Measurements from ENCODE around the gene HSP90B1.

Gene HSP90B1

DNA sequence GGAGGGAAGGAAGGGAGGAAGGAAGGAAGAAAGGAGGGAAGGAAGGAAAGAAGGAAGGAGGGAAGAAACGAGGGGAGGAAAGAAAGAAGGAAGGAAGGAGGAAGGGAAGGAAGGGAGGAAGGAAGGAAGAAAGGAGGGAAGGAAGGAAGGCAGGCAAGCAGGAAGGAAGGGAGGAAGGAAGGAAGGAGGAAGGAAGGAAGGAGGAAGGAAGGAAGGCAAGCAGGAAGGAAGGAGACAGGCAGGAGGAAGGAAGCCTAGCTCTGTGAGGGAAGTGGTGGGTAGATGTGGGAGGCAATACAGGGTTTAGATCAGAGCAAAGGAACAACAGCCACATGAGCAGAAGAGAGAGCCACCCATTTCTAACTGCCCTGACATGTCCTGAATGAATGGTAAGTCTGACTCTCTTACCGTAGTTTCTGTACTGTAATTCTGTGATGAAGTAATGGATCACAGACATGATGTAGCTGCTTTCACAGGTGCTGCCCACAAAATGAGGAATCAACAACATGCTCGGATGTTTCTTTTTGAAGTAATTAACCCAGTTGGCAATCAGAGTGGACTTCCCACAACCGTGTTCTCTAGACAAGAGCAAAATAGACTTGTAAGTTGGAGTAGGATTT, 24.4 kb upstream of the HSP90B1 start:
- Mint-ChIP-seq H3K36me3 (ENCODE audit: low read depth) (no peaks in the 10 kb centered on the region), H3K9me3 (no peaks in the 10 kb centered on the region), H3K4me1 (no peaks in the 10 kb centered on the region), H3K4me3 (no peak overlapping the region), H3K27me3 (ENCODE audit: low read depth, poor library complexity) (peaks cover 30% of the 10 kb centered on the region), H3K27ac (no peak overlapping the region)
- TF ChIP-seq, protein P1, sequence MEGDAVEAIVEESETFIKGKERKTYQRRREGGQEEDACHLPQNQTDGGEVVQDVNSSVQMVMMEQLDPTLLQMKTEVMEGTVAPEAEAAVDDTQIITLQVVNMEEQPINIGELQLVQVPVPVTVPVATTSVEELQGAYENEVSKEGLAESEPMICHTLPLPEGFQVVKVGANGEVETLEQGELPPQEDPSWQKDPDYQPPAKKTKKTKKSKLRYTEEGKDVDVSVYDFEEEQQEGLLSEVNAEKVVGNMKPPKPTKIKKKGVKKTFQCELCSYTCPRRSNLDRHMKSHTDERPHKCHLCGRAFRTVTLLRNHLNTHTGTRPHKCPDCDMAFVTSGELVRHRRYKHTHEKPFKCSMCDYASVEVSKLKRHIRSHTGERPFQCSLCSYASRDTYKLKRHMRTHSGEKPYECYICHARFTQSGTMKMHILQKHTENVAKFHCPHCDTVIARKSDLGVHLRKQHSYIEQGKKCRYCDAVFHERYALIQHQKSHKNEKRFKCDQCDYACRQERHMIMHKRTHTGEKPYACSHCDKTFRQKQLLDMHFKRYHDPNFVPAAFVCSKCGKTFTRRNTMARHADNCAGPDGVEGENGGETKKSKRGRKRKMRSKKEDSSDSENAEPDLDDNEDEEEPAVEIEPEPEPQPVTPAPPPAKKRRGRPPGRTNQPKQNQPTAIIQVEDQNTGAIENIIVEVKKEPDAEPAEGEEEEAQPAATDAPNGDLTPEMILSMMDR (IDR thresholded peaks at IDR 0.05): no peak
- DNase-seq: no peak

DNA sequence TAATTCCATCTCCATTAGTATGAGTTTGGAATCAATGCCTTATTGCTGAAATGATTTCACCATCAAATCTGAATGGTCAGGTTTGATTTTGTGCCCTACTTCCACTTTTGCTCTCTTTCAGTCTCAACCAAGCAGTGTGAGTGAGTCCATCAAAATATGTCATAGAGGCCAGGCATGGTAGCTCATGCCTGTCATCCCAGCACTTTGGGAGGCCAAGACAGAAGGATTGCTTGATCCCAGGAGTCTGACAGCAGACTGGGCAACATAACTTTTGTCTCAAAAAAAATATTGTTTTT, 22.0 kb upstream of the HSP90B1 start:
- Mint-ChIP-seq H3K27ac (no peak overlapping the region), H3K9me3 (no peaks in the 10 kb centered on the region), H3K36me3 (ENCODE audit: low read depth) (no peaks in the 10 kb centered on the region), H3K4me3 (no peak overlapping the region), H3K4me1 (no peaks in the 10 kb centered on the region), H3K27me3 (ENCODE audit: low read depth, poor library complexity) (peaks cover 22% of the 10 kb centered on the region)
- TF ChIP-seq, protein P1 (IDR thresholded peaks at IDR 0.05): no peak
- DNase-seq: no peak

DNA sequence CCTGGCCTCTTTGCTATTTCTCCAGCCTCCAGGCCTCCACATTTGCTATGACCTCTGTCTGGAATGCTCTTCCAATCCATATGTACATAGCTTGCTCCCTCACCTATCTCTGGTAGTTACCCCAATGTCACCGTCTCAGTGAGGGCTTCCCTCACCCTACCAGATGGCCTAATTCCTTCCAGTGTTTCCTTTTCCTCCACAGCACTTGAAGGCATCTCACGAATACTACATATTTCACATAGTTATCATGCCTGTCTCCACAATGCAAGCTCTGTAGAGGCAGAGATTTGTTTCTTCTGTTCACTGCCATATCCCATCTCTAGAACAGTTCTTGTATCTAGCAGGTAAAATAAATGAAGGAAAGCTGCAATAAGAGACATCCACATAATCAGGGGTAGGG, 21.3 kb upstream of the HSP90B1 start:
- H3K4me3 Mint-ChIP-seq: no peak overlapping the region
- H3K27ac Mint-ChIP-seq: no peak overlapping the region
- TF ChIP-seq, protein P1 (IDR thresholded peaks at IDR 0.05): no peak
- peaks cover 16% of the 10 kb centered on the region for H3K27me3 Mint-ChIP-seq (ENCODE audit: low read depth, poor library complexity)
- no peaks in the 10 kb centered on the region for H3K36me3 Mint-ChIP-seq (ENCODE audit: low read depth)
- DNase-seq: no peak
- no peaks in the 10 kb centered on the region for H3K4me1 Mint-ChIP-seq
- H3K9me3 Mint-ChIP-seq: no peaks in the 10 kb centered on the region

DNA sequence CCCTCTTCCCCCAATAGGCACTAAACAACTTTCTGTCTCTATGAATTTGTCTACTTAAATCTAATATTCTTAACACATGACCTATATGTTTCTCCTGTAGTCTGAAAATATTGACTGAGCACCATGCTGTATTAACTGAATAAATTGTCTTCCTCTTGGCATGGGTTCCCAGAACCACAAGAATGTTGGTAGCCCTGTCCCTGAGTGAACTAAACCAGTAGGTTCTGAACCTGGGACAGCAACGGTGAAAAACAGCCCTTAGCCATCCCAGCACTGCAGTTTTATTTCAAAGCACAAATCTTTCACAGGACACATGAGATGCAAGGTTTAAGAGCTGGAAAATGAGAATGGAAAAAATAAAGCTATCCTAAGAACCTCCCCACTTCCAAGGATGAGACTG, 20.4 kb upstream of the HSP90B1 start:
- H3K4me3 Mint-ChIP-seq: no peak overlapping the region
- H3K27me3 Mint-ChIP-seq (ENCODE audit: low read depth, poor library complexity): peaks cover 16% of the 10 kb centered on the region
- H3K27ac Mint-ChIP-seq: no peak overlapping the region
- H3K9me3 Mint-ChIP-seq: no peaks in the 10 kb centered on the region
- TF ChIP-seq, protein P1 (IDR thresholded peaks at IDR 0.05): no peak
- H3K36me3 Mint-ChIP-seq (ENCODE audit: low read depth): no peaks in the 10 kb centered on the region
- no peaks in the 10 kb centered on the region for H3K4me1 Mint-ChIP-seq
- no peak for DNase-seq

DNA sequence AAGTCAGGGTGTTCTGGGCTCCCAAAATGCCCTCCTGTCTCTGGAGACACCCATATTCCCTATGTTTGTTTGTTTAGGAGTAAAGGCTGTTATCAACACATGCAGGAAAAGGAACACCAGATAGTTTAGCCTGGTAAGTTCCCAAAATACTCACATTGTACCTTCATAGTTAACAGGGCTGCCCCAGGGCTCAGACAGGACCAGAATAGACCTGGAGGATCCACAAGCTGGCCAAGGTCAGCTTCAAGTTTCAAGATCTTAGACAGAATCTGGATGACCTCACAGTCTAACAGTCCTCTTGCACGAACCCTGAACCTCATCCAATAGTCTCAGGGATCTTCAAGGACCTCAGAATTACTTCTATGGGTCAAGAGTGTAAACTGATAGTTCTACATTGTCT, 18.1 kb upstream of the HSP90B1 start:
- DNase-seq: no peak
- Mint-ChIP-seq H3K4me3 (no peak overlapping the region), H3K27me3 (ENCODE audit: low read depth, poor library complexity) (peaks cover 6% of the 10 kb centered on the region), H3K27ac (no peak overlapping the region), H3K36me3 (ENCODE audit: low read depth) (no peaks in the 10 kb centered on the region), H3K9me3 (peaks cover 12% of the 10 kb centered on the region), H3K4me1 (no peaks in the 10 kb centered on the region)
- TF ChIP-seq, protein P1 (IDR thresholded peaks at IDR 0.05): no peak

DNA sequence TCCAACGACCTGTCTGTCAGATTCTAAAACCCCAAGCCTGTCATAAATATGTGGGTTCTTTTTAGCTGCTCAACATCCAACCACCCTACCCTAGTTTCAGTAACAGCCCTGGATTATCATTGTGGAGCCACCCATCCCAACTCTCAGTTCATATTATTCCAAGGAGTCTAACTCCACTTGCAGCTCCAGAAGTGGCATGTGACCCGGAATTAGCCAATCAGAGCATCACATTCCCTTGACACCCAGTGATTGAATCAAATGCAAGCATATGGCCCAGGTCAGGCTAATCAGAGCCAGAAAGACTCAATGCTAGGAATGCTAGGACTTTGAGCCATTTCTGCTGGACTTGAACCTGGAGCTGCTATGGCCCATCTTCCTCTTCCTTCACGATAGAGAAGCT, 17.1 kb upstream of the HSP90B1 start:
- Mint-ChIP-seq H3K9me3 (peaks cover 22% of the 10 kb centered on the region), H3K36me3 (ENCODE audit: low read depth) (peaks cover 7% of the 10 kb centered on the region), H3K27me3 (ENCODE audit: low read depth, poor library complexity) (peaks cover 7% of the 10 kb centered on the region), H3K4me1 (no peaks in the 10 kb centered on the region), H3K4me3 (no peak overlapping the region), H3K27ac (no peak overlapping the region)
- TF ChIP-seq, protein P1 (IDR thresholded peaks at IDR 0.05): no peak
- DNase-seq: no peak
